ENCODE data around the gene CEACAM21.
"Not testable (repeated sequence)": the region's sequence is repeated elsewhere in the genome, so short reads cannot be mapped to it uniquely, and the experiment has no call there.

CEACAM21 gene

GRCh38 chr19:41569481-41570150, 6.3 kb upstream of the CEACAM21 start:
- Histone ChIP-seq H3K27me3 (ENCODE audit: control insufficient read depth, insufficient read depth, low read length) (peaks cover 59% of the 10 kb centered on the region), H3K4me3 (ENCODE audit: low read depth, low read length) (no peak overlapping the region)

GRCh38 chr19:41570179-41570578, 5.8 kb upstream of the CEACAM21 start:
- Histone ChIP-seq H3K9me3 (ENCODE audit: control insufficient read depth, insufficient read depth, low read length) (peaks cover under 1% of the 10 kb centered on the region; the same call in 1 of the 2 replicates), H3K27ac (ENCODE audit: low read depth, low read length) (no peak overlapping the region), H3K27me3 (ENCODE audit: control insufficient read depth, insufficient read depth, low read length) (peaks cover 53% of the 10 kb centered on the region), H3K36me3 (ENCODE audit: control insufficient read depth, insufficient read depth, low read length) (no peaks in the 10 kb centered on the region), H3K9ac (ENCODE audit: low read depth, low read length) (no peak overlapping the region), H3K4me3 (ENCODE audit: low read depth, low read length) (no peak overlapping the region), H3K4me1 (ENCODE audit: control insufficient read depth, insufficient read depth, low read length) (no peaks in the 10 kb centered on the region)

More at GRCh38 chr19:41569481-41570150, 6.3 kb upstream of the CEACAM21 start:
- Histone ChIP-seq H3K4me1 (ENCODE audit: control insufficient read depth, insufficient read depth, low read length) (no peaks in the 10 kb centered on the region), H3K27ac (ENCODE audit: low read depth, low read length) (no peak overlapping the region), H3K36me3 (ENCODE audit: control insufficient read depth, insufficient read depth, low read length) (no peaks in the 10 kb centered on the region), H3K9me3 (ENCODE audit: control insufficient read depth, insufficient read depth, low read length) (no peaks in the 10 kb centered on the region), H3K9ac (ENCODE audit: low read depth, low read length) (no peak overlapping the region)

- peaks cover 3% of the 10 kb centered on the region; the same call in 1 of the 2 replicates for H3K9me3 ChIP-seq (ENCODE audit: control insufficient read depth, insufficient read depth, low read length)
- H3K4me3 ChIP-seq (ENCODE audit: low read depth, low read length) = no peak overlapping the region
- H3K4me1 ChIP-seq (ENCODE audit: control insufficient read depth, insufficient read depth, low read length) = no peaks in the 10 kb centered on the region
- no peak overlapping the region for H3K9ac ChIP-seq (ENCODE audit: low read depth, low read length)
- peaks cover 48% of the 10 kb centered on the region for H3K27me3 ChIP-seq (ENCODE audit: control insufficient read depth, insufficient read depth, low read length)
- no peaks in the 10 kb centered on the region for H3K36me3 ChIP-seq (ENCODE audit: control insufficient read depth, insufficient read depth, low read length)
- no peak overlapping the region for H3K27ac ChIP-seq (ENCODE audit: low read depth, low read length)
Observed at GRCh38 chr19:41570639-41571112, 5.3 kb upstream of the CEACAM21 start.

- Histone ChIP-seq H3K27ac (ENCODE audit: low read depth, low read length) (no peak overlapping the region), H3K4me3 (ENCODE audit: low read depth, low read length) (no peak overlapping the region), H3K4me1 (ENCODE audit: control insufficient read depth, insufficient read depth, low read length) (no peaks in the 10 kb centered on the region), H3K9me3 (ENCODE audit: control insufficient read depth, insufficient read depth, low read length) (peaks cover 48% of the 10 kb centered on the region), H3K36me3 (ENCODE audit: control insufficient read depth, insufficient read depth, low read length) (no peaks in the 10 kb centered on the region), H3K9ac (ENCODE audit: low read depth, low read length) (no peak overlapping the region), H3K27me3 (ENCODE audit: control insufficient read depth, insufficient read depth, low read length) (no peaks in the 10 kb centered on the region)
Observed at GRCh38 chr19:41577144-41577830, 1.3 kb downstream of the CEACAM21 start.

- Histone ChIP-seq H3K4me1 (ENCODE audit: control insufficient read depth, insufficient read depth, low read length) (no peaks in the 10 kb centered on the region), H3K4me3 (ENCODE audit: low read depth, low read length) (no peak overlapping the region), H3K27ac (ENCODE audit: low read depth, low read length) (no peak overlapping the region), H3K27me3 (ENCODE audit: control insufficient read depth, insufficient read depth, low read length) (no peaks in the 10 kb centered on the region), H3K9ac (ENCODE audit: low read depth, low read length) (no peak overlapping the region), H3K36me3 (ENCODE audit: control insufficient read depth, insufficient read depth, low read length) (no peaks in the 10 kb centered on the region), H3K9me3 (ENCODE audit: control insufficient read depth, insufficient read depth, low read length) (peaks cover 52% of the 10 kb centered on the region)
Observed at GRCh38 chr19:41577833-41578232, 1.9 kb downstream of the CEACAM21 start.

- Histone ChIP-seq H3K9ac (ENCODE audit: low read depth, low read length) (no peak overlapping the region), H3K36me3 (ENCODE audit: control insufficient read depth, insufficient read depth, low read length) (no peaks in the 10 kb centered on the region), H3K27me3 (ENCODE audit: control insufficient read depth, insufficient read depth, low read length) (no peaks in the 10 kb centered on the region), H3K9me3 (ENCODE audit: control insufficient read depth, insufficient read depth, low read length) (peaks cover 54% of the 10 kb centered on the region), H3K4me3 (ENCODE audit: low read depth, low read length) (no peak overlapping the region), H3K4me1 (ENCODE audit: control insufficient read depth, insufficient read depth, low read length) (no peaks in the 10 kb centered on the region), H3K27ac (ENCODE audit: low read depth, low read length) (no peak overlapping the region)
Observed at GRCh38 chr19:41578886-41579285, 2.9 kb downstream of the CEACAM21 start.

- H3K4me3 ChIP-seq (ENCODE audit: low read depth, low read length); H3K36me3 ChIP-seq (ENCODE audit: control insufficient read depth, insufficient read depth, low read length): not testable (repeated sequence)
Observed at GRCh38 chr19:41581068-41581467, 5.1 kb downstream of the CEACAM21 start.

GRCh38 chr19:41582577-41583182, 6.7 kb downstream of the CEACAM21 start:
- H3K36me3 ChIP-seq (ENCODE audit: control insufficient read depth, insufficient read depth, low read length); H3K27ac ChIP-seq (ENCODE audit: low read depth, low read length); H3K27me3 ChIP-seq (ENCODE audit: control insufficient read depth, insufficient read depth, low read length); H3K9ac ChIP-seq (ENCODE audit: low read depth, low read length); H3K4me3 ChIP-seq (ENCODE audit: low read depth, low read length); H3K4me1 ChIP-seq (ENCODE audit: control insufficient read depth, insufficient read depth, low read length): not testable (repeated sequence)
- peaks cover 62% of the 10 kb centered on the region for H3K9me3 ChIP-seq (ENCODE audit: control insufficient read depth, insufficient read depth, low read length)

More at GRCh38 chr19:41581068-41581467, 5.1 kb downstream of the CEACAM21 start:
- not testable (repeated sequence) for H3K27ac ChIP-seq (ENCODE audit: low read depth, low read length); H3K27me3 ChIP-seq (ENCODE audit: control insufficient read depth, insufficient read depth, low read length); H3K4me1 ChIP-seq (ENCODE audit: control insufficient read depth, insufficient read depth, low read length); H3K9ac ChIP-seq (ENCODE audit: low read depth, low read length)
- peaks cover 71% of the 10 kb centered on the region for H3K9me3 ChIP-seq (ENCODE audit: control insufficient read depth, insufficient read depth, low read length)

- no peaks in the 10 kb centered on the region for H3K27me3 ChIP-seq (ENCODE audit: control insufficient read depth, insufficient read depth, low read length)
- no peak overlapping the region for H3K27ac ChIP-seq (ENCODE audit: low read depth, low read length)
- H3K4me3 ChIP-seq (ENCODE audit: low read depth, low read length) = no peak overlapping the region
- H3K9me3 ChIP-seq (ENCODE audit: control insufficient read depth, insufficient read depth, low read length) = peaks cover 55% of the 10 kb centered on the region
- H3K9ac ChIP-seq (ENCODE audit: low read depth, low read length) = no peak overlapping the region
- H3K36me3 ChIP-seq (ENCODE audit: control insufficient read depth, insufficient read depth, low read length) = no peaks in the 10 kb centered on the region
- H3K4me1 ChIP-seq (ENCODE audit: control insufficient read depth, insufficient read depth, low read length) = no peaks in the 10 kb centered on the region
Observed at GRCh38 chr19:41584260-41584810, 8.4 kb downstream of the CEACAM21 start.

GRCh38 chr19:41584931-41585330, 9.0 kb downstream of the CEACAM21 start:
- Histone ChIP-seq H3K4me1 (ENCODE audit: control insufficient read depth, insufficient read depth, low read length) (no peaks in the 10 kb centered on the region), H3K36me3 (ENCODE audit: control insufficient read depth, insufficient read depth, low read length) (no peaks in the 10 kb centered on the region), H3K27ac (ENCODE audit: low read depth, low read length) (no peak overlapping the region), H3K9ac (ENCODE audit: low read depth, low read length) (no peak overlapping the region), H3K27me3 (ENCODE audit: control insufficient read depth, insufficient read depth, low read length) (no peaks in the 10 kb centered on the region), H3K4me3 (ENCODE audit: low read depth, low read length) (no peak overlapping the region), H3K9me3 (ENCODE audit: control insufficient read depth, insufficient read depth, low read length) (peaks cover 50% of the 10 kb centered on the region)

- no peaks in the 10 kb centered on the region for H3K27me3 ChIP-seq (ENCODE audit: control insufficient read depth, insufficient read depth, low read length)
- H3K27ac ChIP-seq (ENCODE audit: low read depth, low read length) = no peak overlapping the region
- no peak overlapping the region for H3K4me3 ChIP-seq (ENCODE audit: low read depth, low read length)
- no peak overlapping the region for H3K9ac ChIP-seq (ENCODE audit: low read depth, low read length)
- H3K9me3 ChIP-seq (ENCODE audit: control insufficient read depth, insufficient read depth, low read length) = peaks cover 40% of the 10 kb centered on the region
- no peaks in the 10 kb centered on the region for H3K36me3 ChIP-seq (ENCODE audit: control insufficient read depth, insufficient read depth, low read length)
- no peaks in the 10 kb centered on the region for H3K4me1 ChIP-seq (ENCODE audit: control insufficient read depth, insufficient read depth, low read length)
Observed at GRCh38 chr19:41586064-41586463, 10.1 kb downstream of the CEACAM21 start.
